ENCODE measurements around the gene CDK19.
"Not testable (repeated sequence)": the region's sequence is repeated elsewhere in the genome, so short reads cannot be mapped to it uniquely, and the experiment has no call there.

The CDK19 gene

GRCh38 chr6:110755411-110755834, 59.8 kb downstream of the CDK19 start:
- DNase-seq: no peak

DNA sequence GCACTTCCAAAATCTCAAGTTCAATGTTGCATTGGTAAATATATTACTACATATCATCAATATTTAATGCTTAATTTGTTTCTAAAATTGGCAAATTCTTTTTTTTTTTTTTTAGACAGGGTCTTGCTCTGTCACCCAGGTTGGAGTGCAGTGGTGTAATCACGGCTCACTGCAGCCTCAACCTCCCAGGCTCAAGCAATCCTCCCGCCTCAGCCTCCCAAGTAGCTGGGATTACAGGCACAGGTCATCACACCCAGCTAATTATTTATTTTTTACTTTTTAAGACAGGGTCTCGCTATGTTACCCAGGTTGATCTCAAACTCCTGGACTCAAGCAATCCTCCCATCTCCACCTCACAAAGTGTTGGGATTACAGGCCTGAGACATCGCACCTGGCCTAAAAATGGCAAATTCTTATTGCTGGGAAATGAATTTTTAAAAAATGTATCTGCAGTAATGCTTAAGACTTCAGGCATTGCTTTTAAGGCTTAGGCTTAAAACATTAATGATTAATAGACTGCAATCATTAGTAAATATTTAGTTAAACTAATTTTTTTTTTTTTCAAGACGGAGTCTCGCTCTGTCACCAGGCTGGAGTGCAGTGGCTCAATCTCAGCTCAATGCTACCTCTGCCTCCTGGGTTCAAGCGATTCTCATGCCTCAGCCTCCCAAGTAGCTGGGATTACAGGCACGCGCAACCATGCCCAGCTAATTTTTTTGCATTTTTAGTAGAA, 61.2 kb downstream of the CDK19 start:
- DNase-seq: not testable (repeated sequence)

DNA sequence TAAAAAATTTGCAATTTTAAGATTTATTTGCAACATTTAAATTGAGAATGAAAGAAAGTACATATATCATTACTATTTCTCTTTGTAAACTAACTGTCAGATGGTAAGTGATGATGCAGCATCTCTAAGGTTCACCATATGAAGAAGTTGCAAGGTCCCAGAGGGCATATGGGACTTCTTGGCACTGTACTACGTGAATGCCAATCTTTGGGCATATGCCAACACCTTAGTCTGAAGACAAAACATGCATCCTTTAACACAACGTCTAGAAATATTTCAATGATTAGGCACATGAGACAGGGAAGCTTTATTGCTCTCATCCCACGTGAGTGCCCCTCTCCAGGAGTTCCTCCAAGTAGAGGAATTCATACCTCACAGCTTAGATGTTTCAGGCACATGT, 66.8 kb downstream of the CDK19 start:
- DNase-seq: no peak

- no peak for DNase-seq
These were observed 68.6 kb downstream of the CDK19 start for GRCh38 chr6:110746680-110747079.

DNA sequence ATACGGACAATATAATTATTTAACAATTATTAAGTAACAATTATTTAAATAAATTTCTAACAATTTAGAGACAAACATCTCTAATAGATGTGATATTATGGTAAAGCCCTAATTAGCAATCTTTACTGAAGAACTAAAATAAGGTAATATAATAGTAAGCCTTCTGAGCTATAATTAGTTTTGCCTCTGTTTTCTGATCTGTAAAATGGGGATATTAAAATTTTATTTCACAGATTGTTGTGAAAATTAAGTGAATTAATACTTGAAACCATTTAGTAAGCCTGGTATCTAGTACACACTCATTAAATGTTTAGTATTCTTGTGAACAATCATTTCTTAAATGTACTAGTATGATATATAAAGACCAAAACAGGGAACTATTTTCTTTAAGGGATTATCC, 70.3 kb downstream of the CDK19 start:
- DNase-seq: no peak

DNA sequence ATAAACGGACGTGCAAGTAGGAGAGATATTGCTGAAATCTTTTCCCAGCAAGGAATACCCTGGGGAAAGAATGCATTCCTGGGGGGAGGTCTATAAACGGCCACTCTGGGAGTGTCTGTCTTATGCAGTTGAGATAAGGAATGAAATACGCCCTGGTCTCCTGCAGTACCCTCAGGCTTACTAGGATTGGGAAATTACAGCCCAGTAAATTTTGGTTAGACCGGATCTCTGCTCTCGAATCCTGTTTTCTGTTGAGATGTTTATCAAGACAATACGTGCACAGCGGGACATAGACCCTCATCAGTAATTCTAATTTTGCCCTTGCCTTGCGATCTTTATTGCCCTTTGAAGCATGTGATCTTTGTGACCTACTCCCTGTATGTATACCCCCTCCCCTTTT, 72.7 kb downstream of the CDK19 start:
- DNase-seq: not testable (repeated sequence)

- DNase-seq: no peak
These were observed 73.8 kb downstream of the CDK19 start for GRCh38 chr6:110741517-110741916.

- no peak for DNase-seq
These were observed 76.3 kb downstream of the CDK19 start for GRCh38 chr6:110738899-110739365.

DNA sequence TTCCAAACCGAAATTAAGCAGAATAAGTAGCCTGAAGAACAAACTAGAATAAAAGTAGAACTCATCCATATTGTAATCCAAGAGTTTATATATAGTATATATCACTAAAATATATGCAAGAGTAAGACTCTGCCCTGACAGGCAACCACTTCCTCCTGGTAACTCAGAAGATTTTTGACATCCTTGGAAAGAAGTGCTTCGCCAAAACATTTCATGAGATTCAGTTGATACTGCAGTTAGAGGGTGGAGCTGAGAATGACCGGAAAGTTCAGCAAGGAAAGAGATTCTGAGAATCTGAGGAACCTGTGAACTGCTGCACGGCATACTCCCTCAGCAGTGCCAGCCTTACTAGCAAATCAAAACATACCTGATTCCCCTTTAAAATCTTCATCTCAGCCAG, 79.6 kb downstream of the CDK19 start:
- DNase-seq: no peak

DNA sequence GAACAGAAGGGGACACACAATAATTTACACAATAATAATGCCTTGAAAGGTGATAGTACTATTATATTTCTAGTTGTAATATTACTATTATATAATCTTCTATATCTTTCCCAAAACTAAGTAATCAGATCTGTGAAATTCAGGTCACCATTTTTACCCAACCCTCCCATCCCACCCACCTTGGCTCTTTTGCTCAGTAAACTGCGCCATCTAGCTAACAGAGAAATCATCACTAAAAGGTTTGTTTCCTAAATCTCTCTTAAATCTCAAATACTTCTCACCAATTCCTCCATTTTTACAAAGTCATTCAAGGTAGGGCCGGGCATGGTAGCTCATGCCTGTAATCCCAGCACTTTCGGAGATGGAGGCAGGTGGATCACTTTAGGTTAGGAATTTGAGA, 83.4 kb downstream of the CDK19 start:
- no peak for DNase-seq

- DNase-seq: no peak
These were observed 84.1 kb downstream of the CDK19 start for GRCh38 chr6:110731196-110731595.

- no peak for DNase-seq
These were observed 86.8 kb downstream of the CDK19 start for GRCh38 chr6:110728501-110728900.

GRCh38 chr6:110723017-110723416, 92.3 kb downstream of the CDK19 start:
- DNase-seq: no peak

DNA sequence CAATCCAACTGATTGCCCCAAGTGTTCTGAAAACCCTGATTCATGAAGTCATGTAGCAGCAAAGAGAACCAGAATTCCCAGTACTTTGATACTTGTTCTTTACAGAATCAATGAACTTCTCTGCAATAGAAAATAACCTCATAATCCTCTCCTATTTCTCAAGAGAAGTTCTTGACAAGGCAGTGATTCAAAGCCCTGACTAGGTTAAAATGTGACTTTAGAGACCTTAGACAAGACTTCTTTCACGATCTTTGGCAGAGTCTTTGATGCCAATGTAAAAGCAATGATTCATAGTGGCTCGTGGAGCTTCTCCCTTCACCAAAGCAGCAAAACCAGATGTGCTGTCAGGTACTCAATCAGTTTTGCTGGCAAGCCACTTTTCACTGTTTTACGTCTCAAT, 95.2 kb downstream of the CDK19 start:
- no peak for DNase-seq

- DNase-seq: not testable (repeated sequence)
These were observed 95.7 kb downstream of the CDK19 start for GRCh38 chr6:110719601-110720000.

GRCh38 chr6:110714143-110714542, 101.1 kb downstream of the CDK19 start:
- no peak for DNase-seq

DNA sequence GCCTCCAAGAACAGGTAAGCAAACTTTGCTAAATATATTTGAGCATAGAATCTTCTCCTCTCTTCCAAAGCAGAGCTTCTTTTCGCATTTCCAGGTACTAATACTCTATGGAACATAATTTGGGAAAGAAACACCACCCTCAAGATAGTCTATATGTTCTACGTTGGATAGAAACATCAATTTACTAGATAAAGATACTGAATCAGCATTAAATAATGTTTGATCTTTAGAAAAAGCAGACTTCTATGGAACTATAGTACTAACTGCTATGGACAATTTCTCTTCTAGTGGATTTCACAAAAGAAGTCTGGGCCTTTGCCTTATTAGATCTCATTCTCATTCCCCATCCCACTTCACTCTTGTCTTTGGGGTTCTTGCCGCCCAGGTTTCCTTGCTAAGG, 103.0 kb downstream of the CDK19 start:
- no peak for DNase-seq

- no peak for DNase-seq
These were observed 105.2 kb downstream of the CDK19 start for GRCh38 chr6:110710115-110710514.

DNA sequence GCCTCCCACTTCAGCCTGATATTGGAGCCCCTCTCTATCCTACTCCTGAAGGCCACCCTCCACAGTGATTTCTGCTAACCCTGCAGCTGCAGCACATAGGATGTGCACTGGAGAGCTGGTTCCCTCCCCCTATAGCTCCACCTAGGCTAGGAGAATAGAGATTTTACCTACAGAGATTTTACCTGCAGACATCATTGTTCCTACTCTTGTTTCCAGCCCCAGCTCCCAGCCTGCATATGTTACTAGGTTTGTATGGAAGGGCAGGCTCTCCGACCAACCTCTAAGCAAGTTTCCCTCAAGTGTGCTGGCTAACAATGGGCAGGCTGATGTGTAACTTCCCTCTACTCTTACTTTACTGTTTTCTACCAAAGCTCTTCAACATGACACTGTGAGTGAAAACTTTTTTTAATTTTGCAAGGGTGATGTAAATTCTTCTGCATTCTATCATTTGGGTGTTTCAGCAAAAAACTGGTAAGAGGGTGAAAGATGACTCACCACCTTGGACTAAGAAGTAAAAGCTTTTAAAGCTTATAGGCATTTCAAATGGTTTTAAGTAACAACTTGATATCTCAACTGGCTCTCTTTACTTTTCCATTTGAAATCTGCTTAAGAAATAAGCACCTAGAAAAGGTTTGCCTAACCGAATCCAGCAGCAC, 106.8 kb downstream of the CDK19 start:
- DNase-seq: no peak

DNA sequence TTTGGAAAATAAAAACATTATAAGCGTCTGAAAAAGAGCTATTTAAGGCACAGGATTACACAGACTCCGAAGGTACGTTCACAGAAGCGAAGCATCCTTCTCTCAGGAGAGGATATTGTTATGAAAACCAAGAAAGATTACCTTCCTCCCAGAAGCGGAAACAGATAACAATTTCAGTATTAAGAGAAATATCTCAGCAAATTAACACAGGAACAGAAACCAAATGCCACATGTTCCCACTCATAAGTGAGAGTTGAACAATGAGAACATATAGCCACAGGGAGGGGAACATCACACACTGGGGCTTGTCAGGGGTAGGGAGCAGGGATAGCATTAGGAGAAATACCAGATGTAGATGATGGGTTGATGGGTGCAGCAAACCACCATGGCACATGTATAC, 109.7 kb downstream of the CDK19 start:
- no peak for DNase-seq

GRCh38 chr6:110703906-110704594, 111.2 kb downstream of the CDK19 start:
- DNase-seq: no peak

GRCh38 chr6:110703010-110703905, 112.0 kb downstream of the CDK19 start:
- no peak for DNase-seq

- no peak for DNase-seq
These were observed 115.5 kb downstream of the CDK19 start for GRCh38 chr6:110699780-110700179.
